ENCODE results near the gene SDF2L1. TPM values are rescaled to one million over a fixed set of nuclear protein-coding genes. Genes with fewer than 3 reads are reported as not detected.
"Not testable (repeated sequence)": the region's sequence is repeated elsewhere in the genome, so short reads cannot be mapped to it uniquely, and the experiment has no call there.

SDF2L1 gene, protein sequence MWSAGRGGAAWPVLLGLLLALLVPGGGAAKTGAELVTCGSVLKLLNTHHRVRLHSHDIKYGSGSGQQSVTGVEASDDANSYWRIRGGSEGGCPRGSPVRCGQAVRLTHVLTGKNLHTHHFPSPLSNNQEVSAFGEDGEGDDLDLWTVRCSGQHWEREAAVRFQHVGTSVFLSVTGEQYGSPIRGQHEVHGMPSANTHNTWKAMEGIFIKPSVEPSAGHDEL
- total RNA-seq, result 10 to 100 TPM in 3 of 4 donors, 1 to 10 TPM in 1; 8.2 to 21.4 (median 19.6) TPM

DNA sequence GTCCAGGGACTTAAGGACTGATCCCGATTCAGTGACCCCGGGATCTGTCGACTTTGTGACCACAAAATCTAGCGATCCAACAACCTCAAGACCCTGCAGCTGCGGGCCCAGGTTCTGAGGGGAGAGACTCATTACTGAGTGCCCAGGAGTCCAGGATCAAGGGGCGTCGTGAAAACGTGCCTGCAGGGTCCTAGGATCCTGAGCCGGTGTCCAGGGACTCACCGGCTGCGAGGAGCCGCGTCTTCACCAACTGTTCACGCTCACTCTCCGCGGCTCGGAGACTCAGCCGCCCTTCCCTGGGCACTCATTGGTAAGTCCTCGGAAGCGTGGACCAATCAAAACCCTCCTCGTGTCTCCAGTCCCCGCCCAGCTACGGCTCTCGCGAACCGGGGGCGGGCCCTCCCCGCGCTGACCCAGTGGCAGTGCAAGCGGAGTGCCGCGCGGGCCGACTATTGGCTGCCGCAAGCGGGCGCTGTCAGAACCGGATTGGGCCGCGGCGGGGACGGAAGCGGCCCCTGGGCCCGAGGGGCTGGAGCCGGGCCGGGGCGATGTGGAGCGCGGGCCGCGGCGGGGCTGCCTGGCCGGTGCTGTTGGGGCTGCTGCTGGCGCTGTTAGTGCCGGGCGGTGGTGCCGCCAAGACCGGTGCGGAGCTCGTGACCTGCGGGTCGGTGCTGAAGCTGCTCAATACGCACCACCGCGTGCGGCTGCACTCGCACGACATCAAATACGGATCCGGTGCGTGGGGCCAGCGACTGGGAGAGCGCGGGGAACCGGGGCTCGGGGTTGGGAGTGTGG lies at the start of gene SDF2L1:
SDF2L1 (plus strand) TSS at position 514 of the 795 bp plus-strand sequence; CDS start at position 549, 35 bp downstream.
- peak; percentile 98 to 100 for DNase-seq (ENCODE audit: low spot score in 2 of 2)
- 1 to 2% methylated on average over 25 to 41 of the region's 76 CpGs for WGBS, 2 donors
- intact Hi-C loops (cut with DNase I; ENCODE audit: low total_unique reads), result no loop called here
- no peak for TF ChIP-seq POLR2A (IDR thresholded peaks at IDR 0.05)
- TF ChIP-seq, protein P1, sequence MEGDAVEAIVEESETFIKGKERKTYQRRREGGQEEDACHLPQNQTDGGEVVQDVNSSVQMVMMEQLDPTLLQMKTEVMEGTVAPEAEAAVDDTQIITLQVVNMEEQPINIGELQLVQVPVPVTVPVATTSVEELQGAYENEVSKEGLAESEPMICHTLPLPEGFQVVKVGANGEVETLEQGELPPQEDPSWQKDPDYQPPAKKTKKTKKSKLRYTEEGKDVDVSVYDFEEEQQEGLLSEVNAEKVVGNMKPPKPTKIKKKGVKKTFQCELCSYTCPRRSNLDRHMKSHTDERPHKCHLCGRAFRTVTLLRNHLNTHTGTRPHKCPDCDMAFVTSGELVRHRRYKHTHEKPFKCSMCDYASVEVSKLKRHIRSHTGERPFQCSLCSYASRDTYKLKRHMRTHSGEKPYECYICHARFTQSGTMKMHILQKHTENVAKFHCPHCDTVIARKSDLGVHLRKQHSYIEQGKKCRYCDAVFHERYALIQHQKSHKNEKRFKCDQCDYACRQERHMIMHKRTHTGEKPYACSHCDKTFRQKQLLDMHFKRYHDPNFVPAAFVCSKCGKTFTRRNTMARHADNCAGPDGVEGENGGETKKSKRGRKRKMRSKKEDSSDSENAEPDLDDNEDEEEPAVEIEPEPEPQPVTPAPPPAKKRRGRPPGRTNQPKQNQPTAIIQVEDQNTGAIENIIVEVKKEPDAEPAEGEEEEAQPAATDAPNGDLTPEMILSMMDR (IDR thresholded peaks at IDR 0.05), result no peak
- peak within 1 kb of the TSS; percentile 68 for H3K4me3 ChIP-seq (ENCODE audit: low read depth, poor library complexity, severe bottlenecking)

DNA sequence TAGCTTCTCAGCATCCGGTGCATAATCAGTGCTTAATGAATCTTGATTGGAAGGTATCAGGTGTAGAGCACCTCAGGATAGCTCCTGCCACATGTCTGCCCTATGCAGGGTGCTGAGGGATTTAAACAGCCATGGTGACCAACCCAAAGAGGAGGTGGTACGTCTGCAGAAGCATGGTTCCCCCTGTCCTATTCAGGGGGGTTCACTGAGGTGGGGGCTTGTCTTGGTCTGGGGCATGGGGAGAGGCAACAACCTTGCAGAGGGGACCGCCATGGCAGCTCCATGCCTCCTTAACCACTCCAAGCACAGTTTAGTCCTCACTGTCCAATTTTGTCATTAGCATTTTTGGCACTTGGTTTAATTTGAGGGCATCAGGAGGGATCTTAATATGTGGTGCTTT lies 49.7 kb upstream of the SDF2L1 start:
- TF ChIP-seq POLR2A (IDR thresholded peaks at IDR 0.05), result no peak
- TF ChIP-seq, protein P1 (IDR thresholded peaks at IDR 0.05), result no peak
- no peak overlapping the region for H3K4me3 ChIP-seq (ENCODE audit: low read depth, poor library complexity, severe bottlenecking)
- intact Hi-C loops (cut with DNase I; ENCODE audit: low total_unique reads), result no loop called here
- 83 to 90% methylated on average over 3 of the region's 3 CpGs for WGBS, 2 donors
- DNase-seq (ENCODE audit: low spot score in 2 of 2), result no peak

DNA sequence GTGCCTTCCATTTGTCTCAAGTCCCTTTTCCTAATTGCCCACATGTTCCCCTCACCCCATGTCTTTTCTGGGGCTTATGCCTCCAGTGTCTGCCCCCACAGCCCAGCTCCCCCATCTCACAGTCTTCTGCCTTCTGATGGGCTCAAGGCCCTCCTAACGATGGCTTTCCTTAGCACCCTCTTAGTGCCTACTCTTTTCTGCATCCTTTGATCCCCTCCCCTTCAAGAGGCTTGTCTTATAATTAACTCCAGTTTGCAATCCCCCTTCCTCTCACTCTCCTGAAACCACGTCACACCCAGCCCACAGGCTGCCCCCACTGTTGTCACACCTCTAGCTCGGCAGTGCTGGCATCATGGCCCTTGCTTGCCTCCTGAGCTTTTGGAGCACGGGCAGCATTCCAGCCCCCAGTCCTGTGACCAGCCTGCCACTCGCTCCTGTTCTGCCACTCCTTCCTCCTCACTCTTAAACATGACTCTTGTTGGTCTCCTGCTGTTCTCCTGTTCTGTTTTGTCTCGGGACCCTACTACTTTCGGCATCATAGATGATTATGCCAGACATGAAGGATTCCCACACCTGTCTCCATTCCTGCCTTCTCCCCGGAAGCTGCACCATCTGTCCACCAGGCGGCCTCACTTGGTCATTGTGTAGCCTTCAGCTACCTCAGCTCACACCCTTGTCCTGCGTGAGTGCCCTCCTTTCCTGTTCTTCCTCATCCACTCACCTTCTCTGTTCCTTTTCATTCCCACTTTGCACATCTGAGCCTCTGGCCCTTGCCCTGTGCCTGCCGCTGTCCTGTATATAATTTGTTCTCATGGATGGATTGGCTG lies 48.5 kb upstream of the SDF2L1 start:
- no peak for DNase-seq (ENCODE audit: low spot score in 2 of 2)
- 80 to 83% methylated on average over 11 of the region's 11 CpGs for WGBS, 2 donors
- no peak overlapping the region for H3K4me3 ChIP-seq (ENCODE audit: low read depth, poor library complexity, severe bottlenecking)
- intact Hi-C loops (cut with DNase I; ENCODE audit: low total_unique reads), result no loop called here
- TF ChIP-seq, protein P1 (IDR thresholded peaks at IDR 0.05), result no peak
- TF ChIP-seq POLR2A (IDR thresholded peaks at IDR 0.05), result no peak

DNA sequence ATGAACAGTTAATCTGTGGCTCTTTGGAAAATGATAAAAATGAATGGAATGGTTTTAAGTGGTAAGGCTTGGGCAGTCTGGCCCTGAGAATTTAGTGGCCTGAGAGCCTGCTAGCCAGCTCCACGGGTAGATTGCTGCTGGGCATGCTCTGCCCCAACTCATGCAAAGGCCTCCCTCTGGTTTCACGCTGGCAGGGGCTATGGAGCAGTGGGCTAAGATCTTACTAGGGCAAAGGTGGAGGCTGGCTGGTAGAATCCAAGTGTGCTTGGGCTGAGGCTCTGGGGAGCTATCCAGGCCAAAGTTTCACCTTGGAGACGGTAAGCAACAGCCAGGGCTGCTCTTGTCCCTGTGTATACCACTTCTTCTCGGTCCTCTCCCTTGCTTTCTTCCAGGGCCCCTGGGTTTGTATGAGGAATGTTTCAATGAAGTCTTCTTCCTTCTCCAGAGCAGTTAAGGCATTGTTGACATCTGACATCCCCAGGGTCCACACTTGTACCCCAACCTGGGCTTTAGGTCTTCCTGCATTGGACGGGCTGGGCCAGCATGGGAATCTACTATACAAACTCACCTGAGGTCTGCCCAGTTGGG lies 47.1 kb upstream of the SDF2L1 start:
- WGBS, 2 donors, result 73 to 88% methylated on average over 5 of the region's 5 CpGs
- TF ChIP-seq, protein P1 (IDR thresholded peaks at IDR 0.05), result no peak
- H3K4me3 ChIP-seq (ENCODE audit: low read depth, poor library complexity, severe bottlenecking), result no peak overlapping the region
- intact Hi-C loops (cut with DNase I; ENCODE audit: low total_unique reads), result no loop called here
- no peak for DNase-seq (ENCODE audit: low spot score in 2 of 2)

DNA sequence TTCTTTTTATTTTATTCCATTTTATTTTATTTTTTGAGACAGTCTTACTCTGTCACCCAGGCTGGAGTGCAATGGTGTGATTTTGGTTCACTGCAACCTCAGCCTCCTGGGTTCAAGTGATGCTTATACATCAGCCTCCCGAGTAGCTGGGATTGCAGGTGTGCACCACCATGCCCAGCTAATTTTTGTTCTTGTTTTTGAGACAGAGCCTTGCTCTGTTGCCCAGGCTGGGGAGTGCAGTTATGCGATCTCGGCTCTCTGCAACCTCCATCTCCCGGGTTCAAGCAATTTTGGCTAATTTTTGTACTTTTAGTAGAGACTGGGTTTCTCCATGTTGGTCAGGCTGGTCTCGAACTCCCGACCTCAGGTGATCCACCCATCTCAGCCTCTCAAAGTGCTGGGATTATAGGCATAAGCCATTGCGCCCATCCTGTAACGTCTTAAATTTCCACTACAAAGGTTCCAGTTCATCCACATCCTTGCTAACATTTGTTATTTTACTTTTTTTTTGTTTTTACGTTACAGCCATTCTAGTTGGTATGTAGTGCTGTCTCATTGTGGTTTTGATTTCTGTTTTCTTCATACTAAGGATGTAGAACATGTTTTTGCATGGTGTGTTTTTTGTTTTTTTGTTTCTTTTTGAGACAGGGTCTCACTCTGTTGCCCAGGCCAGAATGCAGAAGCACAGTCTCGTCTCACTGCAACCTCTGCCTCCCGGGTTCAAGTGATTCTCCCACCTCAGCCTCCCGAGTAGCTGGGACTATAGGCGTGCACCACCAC lies 45.6 kb upstream of the SDF2L1 start:
- intact Hi-C loops (cut with DNase I; ENCODE audit: low total_unique reads); H3K4me3 ChIP-seq (ENCODE audit: low read depth, poor library complexity, severe bottlenecking); DNase-seq (ENCODE audit: low spot score in 2 of 2): not testable (repeated sequence)
- 97% methylated on average over 13 of the region's 13 CpGs for WGBS, 2 donors
